GM12892 (cell line): Measurements from ENCODE around the gene WDR91.

ENCODE experiments used
- DNase-seq: peaks from one replicate; pipeline ENCODE4 v3.0.0; 2011; ENCODE audit not compliant: insufficient read length
- FAIRE-seq: peaks from 2 replicates; lab custom pipeline; 2011; peaks lifted over from hg19 to GRCh38; lab: Jason Lieb, UNC
- POLR2A ChIP-seq: IDR thresholded peaks from 2 replicates; pipeline ENCODE4 v1.6.1; 2011; ENCODE audit warnings: low read depth, low read length, control low read depth
- POLR2AphosphoS5 ChIP-seq: IDR thresholded peaks from 2 replicates; pipeline ENCODE4 v1.6.1; 2011; ENCODE audit warnings: low read depth, low read length, control low read depth
- TAF1 ChIP-seq: IDR thresholded peaks from 2 replicates; pipeline ENCODE4 v1.6.1; 2011; ENCODE audit warnings: low read depth, mild to moderate bottlenecking, control low read depth, low read length, borderline replicate concordance

WDR91 gene

GRCh38 chr7:135206941-135207391 lies 4.4 kb downstream of the WDR91 start:
- FAIRE-seq (no peak), DNase-seq (no peak)
- TF ChIP-seq TAF1 (no peak), POLR2A (no peak), POLR2AphosphoS5 (no peak)

- FAIRE-seq (no peak), DNase-seq (no peak)
- TF ChIP-seq POLR2AphosphoS5 (no peak), TAF1 (no peak), POLR2A (no peak)
Observed at GRCh38 chr7:135205850-135206249, 5.5 kb downstream of the WDR91 start.

- FAIRE-seq (no peak), DNase-seq (no peak)
- no peak for TF ChIP-seq POLR2A
- no peak for TF ChIP-seq POLR2AphosphoS5
- TF ChIP-seq TAF1, result no peak
Observed at GRCh38 chr7:135204876-135205275, 6.5 kb downstream of the WDR91 start.

DNA sequence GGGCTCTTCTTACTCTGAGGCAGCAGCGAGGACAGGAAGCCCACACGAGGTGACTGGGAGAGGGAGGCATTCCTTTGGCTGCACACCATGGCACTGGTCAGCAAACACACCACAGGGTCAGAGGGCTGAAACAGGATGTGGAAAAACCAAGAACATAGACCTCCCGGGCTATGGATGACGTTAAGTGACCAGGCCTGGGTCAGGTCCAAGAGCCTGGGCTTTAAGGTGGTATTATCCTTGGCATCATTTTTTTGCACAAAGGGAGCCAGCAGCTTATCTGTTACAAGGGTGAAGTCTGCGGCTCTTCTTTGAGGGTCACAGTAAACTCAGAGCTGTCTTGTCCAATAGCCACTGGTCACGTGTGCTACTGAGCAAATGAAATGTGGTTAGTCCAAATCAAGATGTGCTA lies 7.0 kb downstream of the WDR91 start:
- FAIRE-seq (no peak), DNase-seq (no peak)
- TF ChIP-seq POLR2AphosphoS5, result no peak
- TF ChIP-seq POLR2A, result no peak
- TF ChIP-seq TAF1, result no peak

GRCh38 chr7:135201350-135201749 lies 10.0 kb downstream of the WDR91 start:
- no peak for DNase-seq
- no peak for TF ChIP-seq POLR2A
- TF ChIP-seq TAF1, result no peak
- TF ChIP-seq POLR2AphosphoS5, result no peak
- no peak for FAIRE-seq

DNA sequence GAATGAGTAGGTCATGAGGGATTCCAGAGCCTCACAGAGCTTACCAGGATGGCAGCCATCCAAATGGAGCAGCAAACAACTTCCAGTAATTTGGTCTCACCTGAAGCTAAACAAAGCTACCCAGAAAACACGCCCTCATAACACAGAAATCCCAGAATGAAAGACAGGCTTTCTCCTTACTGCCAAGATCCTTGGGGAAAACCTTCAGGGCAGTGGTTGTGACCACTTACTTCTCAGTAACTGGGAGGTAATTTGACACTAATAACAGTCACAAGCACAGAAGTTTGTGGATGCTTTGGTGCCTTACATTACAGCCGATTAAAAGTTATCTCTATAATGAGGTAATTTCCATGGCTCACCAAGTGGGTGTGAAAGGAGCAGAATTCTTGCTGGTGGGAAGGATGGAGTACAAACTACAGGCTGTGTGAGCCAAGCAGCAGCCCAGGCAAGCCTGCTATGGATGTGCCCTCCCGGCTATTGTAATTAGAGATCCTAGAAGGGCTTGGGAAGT lies 10.4 kb downstream of the WDR91 start:
- DNase-seq (no peak), FAIRE-seq (no peak)
- TF ChIP-seq TAF1 (no peak), POLR2AphosphoS5 (no peak), POLR2A (no peak)

DNA sequence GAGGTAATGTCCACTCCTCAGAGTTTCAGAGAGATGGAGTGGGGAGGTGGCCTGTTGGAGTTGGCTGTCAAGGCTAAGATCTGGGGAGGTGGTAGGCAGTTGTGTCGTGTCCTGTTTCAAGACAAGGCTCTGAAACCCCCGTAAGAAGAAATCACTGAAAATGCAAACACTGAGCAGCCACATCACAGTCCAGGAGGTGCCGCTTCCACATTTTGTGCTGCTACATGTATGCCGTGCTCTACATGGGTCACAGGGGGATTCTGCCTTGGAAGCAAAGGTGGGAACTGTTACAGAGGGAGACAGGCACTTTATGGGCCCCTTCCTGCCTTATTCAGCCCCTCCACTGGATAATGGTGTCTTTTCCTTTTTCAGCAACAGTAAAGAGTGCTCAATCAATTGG lies 11.9 kb downstream of the WDR91 start:
- TF ChIP-seq POLR2A (no peak), POLR2AphosphoS5 (no peak), TAF1 (no peak)
- DNase-seq (no peak), FAIRE-seq (no peak)

GRCh38 chr7:135197906-135198655 lies 13.2 kb downstream of the WDR91 start:
- FAIRE-seq (no peak), DNase-seq (no peak)
- TF ChIP-seq POLR2AphosphoS5 (no peak), POLR2A (no peak), TAF1 (no peak)

DNA sequence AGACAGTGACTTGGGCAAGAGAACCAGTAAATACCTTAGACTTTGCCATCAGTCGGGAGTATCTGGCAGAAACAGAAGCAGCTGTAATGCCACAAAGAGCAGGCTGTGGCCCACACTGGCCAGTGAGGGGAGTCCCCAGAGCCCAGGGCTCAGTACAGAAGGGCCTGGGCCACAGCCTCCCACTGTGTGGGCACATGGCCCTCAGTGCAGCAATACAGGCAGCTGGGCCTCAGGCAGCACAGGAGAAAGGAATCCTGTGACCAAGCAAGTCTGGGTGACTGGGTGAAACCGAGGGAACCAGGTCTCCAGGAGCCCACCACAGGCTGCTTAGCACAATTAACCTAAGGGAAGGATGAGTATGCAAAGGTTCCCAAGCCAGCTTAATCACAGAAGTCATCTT lies 14.0 kb downstream of the WDR91 start:
- DNase-seq, result no peak
- FAIRE-seq, result no peak
- no peak for TF ChIP-seq POLR2AphosphoS5

GRCh38 chr7:135195968-135196629 lies 15.2 kb downstream of the WDR91 start:
- DNase-seq (no peak), FAIRE-seq (no peak)
- no peak for TF ChIP-seq POLR2AphosphoS5
- no peak for TF ChIP-seq TAF1
- TF ChIP-seq POLR2A, result no peak

- FAIRE-seq, result no peak
- TF ChIP-seq TAF1, result no peak
- no peak for TF ChIP-seq POLR2A
- no peak for TF ChIP-seq POLR2AphosphoS5
Observed at GRCh38 chr7:135195156-135195555, 16.2 kb downstream of the WDR91 start.

More at GRCh38 chr7:135195156-135195555, 16.2 kb downstream of the WDR91 start:
- DNase-seq, result no peak
